Common myeloid progenitor, CD34-positive (primary cell): ENCODE data around the gene GINS3.
"Not testable (repeated sequence)": the region's sequence is repeated elsewhere in the genome, so short reads cannot be mapped to it uniquely, and the experiment has no call there.

Experiments
- CTCF ChIA-PET: fragments of 350-600 bp; sonication (Branson Sonifier 250); formaldehyde crosslinking; loops from one replicate; lab custom pipeline; 2021; ENCODE audit warnings: antibody characterized with exemption; lab: Charles Lee
- POLR2A ChIA-PET: fragments of 350-600 bp; sonication (Branson Sonifier 250); formaldehyde crosslinking; loops from one replicate; lab custom pipeline; 2021; ENCODE audit warnings: antibody characterized with exemption; lab: Charles Lee
- DNase-seq, 3 donors: peaks; one replicate each; pipeline versions ENCODE4 v3.0.0 to v3.0.0-alpha.2; 2013
- H3K27ac ChIP-seq, 2 experiments: 1 replicate in 1 of 2; 2 replicates in 1 of 2; pipeline ENCODE4 v1.7.0; 2013; ENCODE audit warnings: inconsistent platforms in 2 of 2, low read length in 2 of 2, mild to moderate bottlenecking in 2 of 2, low read depth in 1 of 2, moderate library complexity in 1 of 2; ENCODE audit not compliant: severe bottlenecking in 2 of 2, insufficient read depth in 1 of 2, poor library complexity in 1 of 2
- H3K27me3 ChIP-seq, 5 experiments: replicated peaks in 2 of 5; 1 replicate in 3 of 5; 2 replicates in 2 of 5; pipeline versions ENCODE4 v1.6.1 to v1.7.0; 2013; ENCODE audit warnings: low read length in 4 of 5, mild to moderate bottlenecking in 2 of 5, moderate library complexity in 2 of 5, inconsistent platforms in 1 of 5; ENCODE audit not compliant: insufficient read depth in 5 of 5, control insufficient read depth in 4 of 5
- H3K36me3 ChIP-seq, 4 experiments: 1 replicate in 2 of 4; 2 replicates in 2 of 4; pipeline versions ENCODE4 v1.6.1 to v1.7.0; 2013; ENCODE audit warnings: low read length in 3 of 4, control low read depth in 1 of 4, mild to moderate bottlenecking in 1 of 4; ENCODE audit not compliant: control insufficient read depth in 4 of 4, insufficient read depth in 4 of 4
- H3K4me1 ChIP-seq, 4 experiments: 1 replicate in 3 of 4; 2 replicates in 1 of 4; pipeline versions ENCODE4 v1.6.1 to v1.7.1; 2013; ENCODE audit warnings: low read length in 3 of 4, mild to moderate bottlenecking in 3 of 4, control low read depth in 1 of 4, inconsistent platforms in 1 of 4, moderate library complexity in 1 of 4; ENCODE audit not compliant: control insufficient read depth in 4 of 4, insufficient read depth in 4 of 4; ENCODE audit errors: control extremely low read depth in 1 of 4
- H3K4me3 ChIP-seq, 7 experiments: 1 replicate in 4 of 7; 2 replicates in 3 of 7; pipeline versions ENCODE4 v1.5.1 to v1.7.0; 2013; ENCODE audit warnings: mild to moderate bottlenecking in 7 of 7, low read length in 6 of 7, moderate library complexity in 6 of 7, inconsistent platforms in 2 of 7, low read depth in 2 of 7, control low read depth in 1 of 7; ENCODE audit not compliant: insufficient read depth in 4 of 7, control insufficient read depth in 1 of 7; ENCODE audit errors: extremely low read depth in 1 of 7
- H3K9me3 ChIP-seq, 5 experiments: 1 replicate in 4 of 5; 2 replicates in 1 of 5; pipeline versions ENCODE4 v1.6.1 to v1.7.1; 2013; ENCODE audit warnings: low read length in 4 of 5, mild to moderate bottlenecking in 2 of 5, inconsistent platforms in 1 of 5, low read depth in 1 of 5, moderate library complexity in 1 of 5; ENCODE audit not compliant: control insufficient read depth in 4 of 5, insufficient read depth in 2 of 5; ENCODE audit errors: control extremely low read depth in 1 of 5
- WGBS: methylation state at CpG from one replicate; pipeline ENCODE4 v1.1.5; 2013; ENCODE audit not compliant: insufficient coverage; 5-methylcytosine and 5-hydroxymethylcytosine counted together

Gene GINS3

DNA sequence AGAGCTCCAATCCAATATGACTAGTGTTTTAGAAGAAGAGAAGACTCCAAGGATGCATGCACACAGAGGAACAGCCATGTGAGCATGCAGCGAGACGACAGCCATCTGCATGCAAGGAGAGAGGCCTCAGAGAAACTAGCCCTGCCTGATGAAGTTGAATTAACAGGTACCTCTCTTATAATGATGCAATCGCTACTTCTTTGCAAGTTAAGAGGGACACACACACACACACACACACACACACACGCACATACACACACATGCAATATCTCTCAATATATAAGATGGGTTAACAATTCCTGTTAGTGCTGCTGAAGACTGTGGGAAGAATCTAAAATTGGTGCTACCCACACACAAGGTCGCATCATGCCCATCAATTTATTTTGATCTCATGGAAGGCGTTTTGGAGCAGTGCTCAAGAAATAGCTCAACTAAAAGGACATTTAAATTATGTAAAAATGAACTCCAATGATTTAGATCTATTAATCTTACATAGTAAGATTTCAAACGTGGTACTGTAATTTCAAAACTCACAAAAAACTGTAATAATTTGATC, 7.0 kb upstream of the GINS3 start:
- no peak overlapping the region for H3K4me3 ChIP-seq
- H3K4me1 ChIP-seq: peaks cover 0 to 5% (median 0%) of the 10 kb centered on the region in 4 experiments
- H3K27ac ChIP-seq: no peak overlapping the region
- DNase-seq: no peak
- peaks cover 0 to 3% (median 0%) of the 10 kb centered on the region in 5 experiments for H3K9me3 ChIP-seq
- ChIA-PET POLR2A (no interaction called here), CTCF (no interaction called here)
- no peaks in the 10 kb centered on the region for H3K36me3 ChIP-seq
- H3K27me3 ChIP-seq: peaks cover 0 to 3% (median 2%) of the 10 kb centered on the region in 5 experiments
- 100% methylated on average over 2 of the region's 7 CpGs for WGBS

DNA sequence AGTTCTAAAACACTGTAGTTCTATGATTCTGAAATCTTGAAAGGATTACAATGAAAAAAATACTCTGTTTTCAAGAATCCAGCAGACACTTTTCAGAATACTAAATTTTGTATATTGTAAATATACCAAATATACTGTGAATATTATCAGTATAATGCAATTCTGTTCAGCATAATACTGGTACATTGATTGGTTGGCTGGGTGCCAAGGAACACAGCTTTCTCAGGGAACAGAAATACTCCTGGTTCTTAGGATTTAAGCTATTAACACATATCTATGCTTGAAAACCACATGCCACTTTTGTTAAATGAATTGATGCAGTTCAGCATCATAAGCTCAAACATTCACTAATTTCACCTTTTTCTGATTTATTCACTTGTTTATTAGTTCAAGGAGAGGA, 2.5 kb upstream of the GINS3 start:
- Histone ChIP-seq H3K27me3 (peaks cover 0 to 12% (median 2%) of the 10 kb centered on the region in 5 experiments), H3K9me3 (peaks cover 0 to 3% (median 0%) of the 10 kb centered on the region in 5 experiments), H3K36me3 (peaks cover 0 to 3% (median 1%) of the 10 kb centered on the region in 4 experiments), H3K4me1 (peaks cover 2 to 8% (median 4%) of the 10 kb centered on the region in 4 experiments), H3K4me3 (no peak overlapping the region), H3K27ac (no peak overlapping the region)
- no peak for DNase-seq
- ChIA-PET POLR2A (no interaction called here), CTCF (interaction anchor here (0.9 to 1.6 kb wide), 4 partner anchors 9 to 123 kb away, joined by 3 to 4 read pairs (median 4); no protein-coding TSS in a partner anchor)

DNA sequence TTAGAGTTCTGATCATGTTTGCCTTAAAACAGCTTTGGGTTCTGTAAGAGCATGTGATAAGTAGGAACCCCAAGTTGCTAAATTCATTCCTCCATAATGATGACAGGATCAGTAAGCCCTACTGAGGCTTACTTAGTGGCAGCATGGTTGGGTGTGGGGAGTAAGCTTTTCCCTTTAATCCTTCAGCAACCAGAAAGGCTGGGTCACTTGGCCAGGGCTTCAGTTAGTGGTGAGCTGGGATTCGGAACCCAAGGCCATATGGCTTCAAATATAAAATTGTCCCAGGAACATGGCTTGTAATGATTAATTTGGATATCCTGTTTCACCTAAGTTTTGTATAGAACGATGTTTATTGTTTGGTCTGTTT, 850 bp downstream of the GINS3 start:
- DNase-seq: no peak
- Histone ChIP-seq H3K4me1 (peaks cover 2 to 8% (median 4%) of the 10 kb centered on the region in 4 experiments), H3K4me3 (peak overlapping the region in 6 of 7 experiments; percentile 75 to 100 (median 95)), H3K27me3 (peaks cover 0 to 12% (median 2%) of the 10 kb centered on the region in 5 experiments), H3K27ac (peak overlapping the region; percentile 46 to 82), H3K9me3 (peaks cover 0 to 3% (median 0%) of the 10 kb centered on the region in 5 experiments), H3K36me3 (peaks cover 0 to 3% (median 1%) of the 10 kb centered on the region in 4 experiments)
- ChIA-PET POLR2A (no interaction called here), CTCF (interaction anchor here (1.3 to 1.5 kb wide), 2 partner anchors 8 to 64 kb away, joined by 3 read pairs; no protein-coding TSS in a partner anchor)
- WGBS: no CpG with 5 or more reads among the region's 2 CpGs

DNA sequence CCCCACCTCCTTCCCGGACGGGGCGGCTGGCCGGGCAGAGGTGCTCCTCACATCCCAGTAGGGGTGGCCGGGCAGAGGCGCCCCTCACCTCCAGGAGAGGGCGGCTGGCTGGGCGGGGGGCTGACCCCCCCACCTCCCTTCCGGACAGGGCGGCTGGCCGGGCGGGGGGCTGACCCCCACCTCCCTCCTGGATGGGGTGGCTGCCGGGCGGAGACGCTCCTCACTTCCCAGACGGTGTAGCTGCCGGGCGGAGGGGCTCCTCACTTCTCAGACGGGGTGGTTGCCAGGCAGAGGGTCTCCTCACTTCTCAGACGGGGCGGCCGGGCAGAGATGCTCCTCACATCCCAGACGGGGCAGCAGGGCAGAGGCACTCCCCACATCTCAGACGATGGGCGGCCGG, 4.6 kb downstream of the GINS3 start:
- H3K27ac ChIP-seq, CTCF ChIA-PET, H3K27me3 ChIP-seq, POLR2A ChIA-PET, H3K36me3 ChIP-seq, DNase-seq, H3K9me3 ChIP-seq, H3K4me1 ChIP-seq, H3K4me3 ChIP-seq: not testable (repeated sequence)
- WGBS: 100% methylated on average over 1 of the region's 26 CpGs

DNA sequence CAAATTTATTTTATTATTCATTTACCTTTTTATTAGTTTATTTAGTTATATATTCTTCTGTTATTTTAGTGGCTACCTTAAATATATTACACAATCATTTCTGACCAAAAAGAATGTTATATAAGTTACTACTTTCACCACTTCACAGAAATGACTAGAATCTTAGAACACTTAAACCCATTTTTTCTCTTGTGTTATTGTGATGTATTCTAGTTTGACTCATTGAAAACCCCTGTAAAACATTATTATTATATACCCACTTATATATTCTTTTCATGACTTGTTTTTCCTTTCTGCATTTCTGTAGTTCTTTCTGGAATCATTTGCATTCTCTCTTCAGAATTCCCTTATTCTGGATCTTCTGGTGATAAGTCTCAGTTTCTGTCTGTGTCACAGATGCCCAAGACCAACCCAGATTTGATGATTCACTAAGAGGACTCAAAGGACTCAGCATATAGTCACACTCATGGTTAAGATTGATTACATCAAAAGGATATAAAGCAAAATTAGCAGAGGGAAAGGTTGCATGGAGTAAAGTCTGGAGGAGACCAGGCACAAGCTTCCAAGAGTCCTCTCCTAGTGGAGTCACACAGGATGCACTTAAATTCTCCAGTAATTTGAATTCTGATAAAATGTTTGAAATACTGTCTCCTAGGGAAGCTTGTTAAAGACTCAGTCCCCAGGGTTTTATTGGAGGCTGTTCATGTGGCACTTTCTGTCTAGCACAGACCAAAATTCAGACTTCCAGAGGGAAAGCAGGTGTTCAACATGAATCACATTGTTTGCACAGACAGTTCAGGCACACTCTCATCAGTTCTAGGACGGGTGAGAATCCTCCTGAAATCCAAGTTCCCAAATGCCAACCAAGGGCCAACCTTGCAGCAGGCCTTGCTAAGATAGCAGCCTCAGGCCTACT, 7.7 kb downstream of the GINS3 start:
- POLR2A ChIA-PET: no interaction called here
- Histone ChIP-seq H3K27ac (no peak overlapping the region), H3K27me3 (no peaks in the 10 kb centered on the region), H3K36me3 (peaks cover 0 to 12% (median 6%) of the 10 kb centered on the region in 4 experiments), H3K4me3 (no peak overlapping the region), H3K4me1 (no peaks in the 10 kb centered on the region), H3K9me3 (peaks cover 0 to 2% (median 1%) of the 10 kb centered on the region in 5 experiments)
- 100% methylated on average over 1 of the region's 1 CpG for WGBS
- CTCF ChIA-PET: no interaction called here
- no peak for DNase-seq

DNA sequence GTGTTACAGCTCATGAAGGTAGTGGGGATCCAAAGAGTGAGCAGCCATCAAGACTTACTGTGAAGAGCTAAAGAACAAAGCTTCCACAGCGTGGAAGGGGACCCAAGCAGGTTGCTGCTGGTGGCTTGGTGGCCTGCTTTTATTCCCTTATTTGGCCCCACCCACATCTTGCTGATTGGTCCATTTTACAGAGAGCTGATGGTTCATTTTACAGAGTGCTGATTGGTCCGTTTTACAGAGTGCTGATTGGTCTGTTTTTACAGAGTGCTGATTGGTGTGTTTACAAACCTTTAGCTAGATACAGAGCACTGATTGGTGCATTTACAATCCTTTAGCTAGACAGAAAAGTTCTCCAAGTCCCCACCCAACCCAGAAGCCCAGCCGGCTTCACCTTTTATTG, 9.0 kb downstream of the GINS3 start:
- POLR2A ChIA-PET, H3K4me3 ChIP-seq, DNase-seq, H3K4me1 ChIP-seq, H3K27ac ChIP-seq, H3K27me3 ChIP-seq, H3K9me3 ChIP-seq: not testable (repeated sequence)
- 100% methylated on average over 2 of the region's 3 CpGs for WGBS
- H3K36me3 ChIP-seq: peaks cover 2 to 13% (median 9%) of the 10 kb centered on the region in 4 experiments
- CTCF ChIA-PET: interaction anchor here (0.7 to 1.0 kb wide), 2 partner anchors 8 to 32 kb away, joined by 3 read pairs; no protein-coding TSS in a partner anchor

DNA sequence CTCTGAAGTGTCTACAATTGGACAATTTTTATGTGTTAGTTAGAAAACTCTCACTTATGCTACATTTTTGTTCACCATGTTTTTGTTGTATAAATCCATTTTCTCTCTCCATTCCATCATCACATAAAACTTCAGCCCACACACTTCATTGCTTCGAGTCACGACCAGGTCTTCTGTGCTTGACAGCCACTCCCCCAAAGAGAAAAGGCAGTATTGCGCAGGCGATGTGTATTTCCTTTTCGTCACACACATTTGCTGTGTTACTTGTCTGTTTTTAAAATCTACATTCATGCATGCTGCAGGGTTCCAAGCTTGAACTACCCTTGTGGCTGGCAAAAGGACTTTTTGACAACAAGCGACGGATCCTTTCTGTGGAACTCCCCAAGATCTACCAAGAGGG, 10.5 kb downstream of the GINS3 start:
- ChIA-PET POLR2A (no interaction called here), CTCF (no interaction called here)
- Histone ChIP-seq H3K4me1 (no peaks in the 10 kb centered on the region), H3K27ac (no peak overlapping the region), H3K27me3 (no peaks in the 10 kb centered on the region), H3K4me3 (no peak overlapping the region), H3K9me3 (peaks cover 0 to 2% (median 1%) of the 10 kb centered on the region in 5 experiments), H3K36me3 (peaks cover 2 to 13% (median 9%) of the 10 kb centered on the region in 4 experiments)
- no peak for DNase-seq
- 98% methylated on average over 7 of the region's 7 CpGs for whole genome bisulfite sequencing
